Psoas muscle (tissue), 8 donors: ENCODE measurements around the gene MYO5A. TPM values are rescaled to one million over a fixed set of nuclear protein-coding genes. Genes with fewer than 3 reads are reported as not detected.

Experiments used
- ATAC-seq, 4 donors: fragments of 200-7000 bp; cut with Tn5 transposase; one replicate each; pipeline ENCODE4 v1.9.1; 2020; ENCODE audit warnings: moderate library complexity in 3 of 4, mild to moderate bottlenecking in 2 of 4
- DNase-seq, 2 donors: peaks; one replicate each; pipeline ENCODE4 v3.0.0-alpha.2; 2020
- H3K27ac ChIP-seq: fragments of 200-600 bp; one replicate; pipeline ENCODE4 v1.8.0; 2022
- H3K27me3 ChIP-seq, 3 donors: fragments of 200-600 bp in 1 of 3; one replicate each; pipeline versions ENCODE4 v1.6.1 to v1.8.0; 2013 to 2022; ENCODE audit warnings: low read length in 2 of 3, mild to moderate bottlenecking in 2 of 3, moderate library complexity in 1 of 3; ENCODE audit not compliant: insufficient read depth in 3 of 3
- H3K36me3 ChIP-seq, 2 donors: fragments of 200-600 bp in 1 of 2; one replicate each; pipeline versions ENCODE4 v1.6.1 to v1.8.0; 2013 to 2022; ENCODE audit warnings: low read depth in 1 of 2, mild to moderate bottlenecking in 1 of 2, moderate library complexity in 1 of 2; ENCODE audit not compliant: insufficient read depth in 1 of 2
- H3K4me1 ChIP-seq: fragments of 200-600 bp; one replicate; pipeline ENCODE4 v1.8.0; 2022
- H3K4me3 ChIP-seq: fragments of 200-600 bp; one replicate; pipeline ENCODE4 v1.8.0; 2022; ENCODE audit warnings: mild to moderate bottlenecking
- H3K9me3 ChIP-seq: fragments of 200-600 bp; one replicate; pipeline ENCODE4 v1.8.0; 2022
- CTCF ChIP-seq: fragments of 200-600 bp; IDR thresholded peaks from one replicate; pipeline ENCODE4 v1.8.0; 2022; ENCODE audit warnings: antibody characterized with exemption
- WGBS, 3 donors: extraction: QIAGEN DNeasy Blood & Tissue Kit; methylation state at CpG; one replicate each; pipeline versions ENCODE4 v1.1.6 to v1.1.7; 2013; 5-methylcytosine and 5-hydroxymethylcytosine counted together
- intact Hi-C, 2 donors: fragments of 100-400 bp; cut with DNase I; formaldehyde crosslinking; loops; one replicate each; pipeline versions ENCODE4 v1.11.0 to v1.14.2; 2022
- polyA plus RNA-seq, 3 donors: library from polyadenylated mRNA; stranded (reverse); fragments of 200-250 nt; gene quantifications; one replicate each; pipeline ENCODE4 v1.2.3, GENCODE V29; 2013
- total RNA-seq, 4 donors: library from RNA; stranded (reverse); fragmentation: NEBNext Ultra II Directional in 2 of 4; extraction: Animal tissue kit (Norgen Biotek cat#: 25700) in 2 of 4; gene quantifications; one replicate each; pipeline versions ENCODE4 v1.2.1 to v1.2.4, GENCODE V29; 2021 to 2023
- donor health status: healthy with polysubstance abuse.
- donor health status: DM: no; HTN: no; CAD: no; lungs with moderate emphysema.
- donor health status: Bipolar disorder and iron deficiency.
- donor health status: healthy.
- donor health status: DM: yes; HTN: yes; CAD: no.
- donor health status: DM: no; HTN: no; CAD: no.
- donor health status: DM: no; HTN: no; CAD: no.
- donor health status: DM: yes; HTN: yes; CAD: no.

MYO5A gene
- total and polyA plus RNA-seq, 7 donors, result 3.6 to 9.9 (median 6.3) TPM

GRCh38 chr15:52258461-52258860, 270.2 kb downstream of the MYO5A start:
- TF ChIP-seq CTCF, result no peak
- DNase-seq, result no peak
- ATAC-seq, result no peak
- 94 to 97% (median 95%) methylated on average over 5 of the region's 5 CpGs for WGBS, 3 donors
- Histone ChIP-seq H3K36me3 (no peaks in the 10 kb centered on the region), H3K9me3 (no peaks in the 10 kb centered on the region), H3K27ac (no peak overlapping the region), H3K27me3 (no peaks in the 10 kb centered on the region), H3K4me3 (no peak overlapping the region), H3K4me1 (peaks cover 16% of the 10 kb centered on the region)
- intact Hi-C loops, result loop anchor here in 1 of 2 donors (10.0 kb wide), 2 partner anchors 76 to 306 kb away; partner anchors contain the start of gene ARPP19

GRCh38 chr15:52257734-52258062, 271.0 kb downstream of the MYO5A start:
- peaks cover 16% of the 10 kb centered on the region for H3K4me1 ChIP-seq
- H3K27ac ChIP-seq, result peak overlapping the region; percentile 48
- ATAC-seq, result peak; percentile 78 to 90 (median 84)

More at GRCh38 chr15:52257734-52258062, 271.0 kb downstream of the MYO5A start:
- WGBS, 3 donors, result 18 to 22% (median 19%) methylated on average over 5 of the region's 5 CpGs
- no peak for TF ChIP-seq CTCF
- Histone ChIP-seq H3K27me3 (no peaks in the 10 kb centered on the region), H3K4me3 (no peak overlapping the region), H3K36me3 (no peaks in the 10 kb centered on the region), H3K9me3 (no peaks in the 10 kb centered on the region)
- intact Hi-C loops, result loop anchor here (2.0 to 10.0 kb wide), 3 partner anchors 77 to 477 kb away; partner anchors contain the start of gene ARPP19 (in 1 of the 2)
- peak in 1 of 2 donors; percentile 64 for DNase-seq

Other genes starting within 250 kb of the MYO5A start
- 1 to 10 TPM; 1.2 to 3.0 (median 2.2) TPM for gene MYO5C, start 233.1 kb downstream of the MYO5A start, total RNA-seq
- under 1 TPM; 0.53 to 0.77 (median 0.75) TPM for gene MYO5C, start 233.1 kb downstream of the MYO5A start, polyA plus RNA-seq
- gene ARPP19, start 40.1 kb upstream of the MYO5A start, total RNA-seq, result 100 to 1,000 TPM; 161 to 372 (median 274) TPM
- gene ARPP19, start 40.1 kb upstream of the MYO5A start, polyA plus RNA-seq, result 100 to 1,000 TPM; 134 to 374 (median 256) TPM
- gene ATOSA, start 150.5 kb upstream of the MYO5A start, total RNA-seq, result 10 to 100 TPM; 45.5 to 71.7 (median 57.6) TPM
- 100 to 1,000 TPM in 1 of 3 donors, 10 to 100 TPM in 1, 1 to 10 TPM in 1; 9.8 to 129 (median 67.6) TPM for gene ATOSA, start 150.5 kb upstream of the MYO5A start, polyA plus RNA-seq